Hematopoietic multipotent progenitor cell treated with erythropoietin and hydrocortisone succinate and interleukin-3 and kit ligand, for 6 days (in vitro differentiated cells): ENCODE data around the gene PIGT.

Experiments
- DNase-seq: peaks from one replicate; pipeline ENCODE4 v3.0.0-alpha.2; 2015

PIGT gene

GRCh38 chr20:45415822-45416637, at the start of gene PIGT:
Gene PIGT, plus strand, starts transcription at chr20:45416141. Its CDS starts 16 bp downstream, at chr20:45416157.
- peak; percentile 96 for DNase-seq

DNA sequence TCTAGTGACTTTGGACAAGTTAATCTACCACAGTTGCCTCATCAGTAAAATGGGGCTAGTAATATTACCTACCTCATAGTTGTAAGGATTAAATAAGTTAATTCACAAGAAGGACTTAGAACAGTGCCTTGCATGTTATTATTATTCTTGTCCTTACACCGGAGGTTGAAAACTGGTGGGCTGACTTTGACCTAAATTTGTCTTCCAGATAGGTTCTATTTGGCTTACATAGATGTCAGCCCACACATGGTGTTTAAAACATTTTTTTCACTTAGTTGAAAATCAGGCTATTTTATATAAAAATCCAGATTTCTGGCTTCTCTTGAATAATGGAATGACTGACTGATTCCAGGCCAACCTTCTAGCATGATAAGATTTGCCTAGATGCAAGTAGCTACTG, 49.7 kb upstream of the PIGT start:
- no peak for DNase-seq

DNA sequence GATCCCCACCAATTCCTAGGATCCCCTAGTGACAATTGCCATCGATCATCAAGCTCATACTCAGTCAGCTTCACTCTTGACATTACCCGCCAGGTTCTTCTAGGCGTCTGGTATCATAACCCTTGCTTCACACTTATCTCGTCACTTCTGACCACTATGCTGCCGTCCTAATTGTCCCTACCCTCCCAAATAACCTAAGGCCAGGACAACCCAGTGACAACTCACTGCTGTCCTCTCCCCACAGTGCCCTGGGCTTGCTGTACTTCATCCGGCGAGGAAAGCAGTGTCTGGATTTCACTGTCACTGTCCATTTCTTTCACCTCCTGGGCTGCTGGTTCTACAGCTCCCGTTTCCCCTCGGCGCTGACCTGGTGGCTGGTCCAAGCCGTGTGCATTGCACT, 49.3 kb upstream of the PIGT start:
- DNase-seq, result no peak

DNA sequence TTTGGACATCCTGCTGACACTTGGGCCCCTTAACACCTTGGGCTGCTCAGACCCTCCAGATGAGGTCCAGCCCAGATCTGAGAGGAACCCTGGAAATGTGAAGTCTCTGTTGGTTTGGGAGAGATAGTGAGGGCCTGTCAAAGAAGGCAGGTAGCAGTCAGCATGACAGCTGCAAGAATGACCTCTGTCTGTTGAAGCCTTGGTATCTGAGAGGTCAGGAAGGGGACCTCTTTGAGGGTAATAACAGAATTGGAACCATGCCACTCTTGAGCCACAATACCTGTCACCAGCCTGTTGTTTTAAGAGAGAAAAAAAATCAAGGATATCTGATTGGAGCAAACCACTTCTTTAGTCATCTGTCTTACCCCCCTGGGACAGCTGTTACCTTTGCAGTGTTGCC, 48.8 kb upstream of the PIGT start:
- no peak for DNase-seq

DNA sequence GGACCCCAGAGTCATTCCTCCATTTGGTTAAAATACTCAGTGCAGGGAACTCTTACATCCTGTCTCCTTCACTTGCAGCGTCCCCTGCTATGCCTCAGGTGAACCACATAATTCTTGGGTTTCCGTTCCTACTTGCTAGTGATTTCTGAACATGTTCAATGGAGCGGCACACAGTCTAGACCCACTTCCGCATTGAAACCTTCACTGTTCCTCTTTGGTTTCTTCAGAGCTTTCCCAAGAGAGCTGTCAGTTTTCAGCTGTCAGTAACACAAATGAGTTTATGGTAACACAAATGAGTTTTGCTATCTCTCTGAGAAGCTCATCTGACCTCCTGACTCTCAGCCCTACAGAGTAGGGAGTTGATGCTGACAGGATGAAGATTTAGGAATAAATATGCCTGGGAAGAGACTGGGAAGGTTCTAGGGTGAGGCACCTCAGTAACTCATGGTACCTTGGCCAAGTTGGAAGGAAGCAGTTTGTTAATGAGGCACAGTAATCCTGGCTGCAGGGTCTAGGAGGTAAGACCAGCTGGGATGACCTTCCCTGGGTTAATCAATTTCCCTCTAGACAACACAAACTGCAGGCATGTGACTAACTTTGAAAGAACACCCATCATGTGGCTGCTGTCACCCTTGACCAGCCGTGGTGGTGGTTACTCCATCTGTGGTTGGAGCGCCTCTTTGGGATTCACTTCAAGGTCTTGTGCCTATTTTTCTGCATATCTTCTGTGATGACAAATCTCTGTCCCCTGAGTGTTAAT, 47.5 kb upstream of the PIGT start:
- DNase-seq, result peak; percentile 19

GRCh38 chr20:45370571-45371160, 45.3 kb upstream of the PIGT start:
- DNase-seq, result no peak

DNA sequence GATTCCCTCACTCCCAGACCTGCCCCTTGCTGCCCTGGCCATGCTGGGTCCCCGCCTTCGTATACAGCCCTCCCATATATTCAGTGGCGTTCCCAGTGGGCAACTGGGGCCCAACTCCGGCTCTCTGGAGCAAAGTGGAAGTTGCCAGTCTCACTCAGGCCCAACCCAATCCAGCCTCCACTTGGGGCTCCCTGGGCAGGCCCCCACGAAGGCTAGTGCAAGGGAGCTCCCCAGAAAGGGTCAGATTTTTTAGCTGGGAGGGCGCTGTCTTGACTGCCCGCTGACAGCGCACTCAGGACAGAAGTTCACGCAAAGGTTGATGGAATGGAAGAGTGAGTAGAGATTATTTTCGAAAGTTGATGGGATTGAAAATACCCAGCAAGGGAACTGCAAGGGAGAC, 43.7 kb upstream of the PIGT start:
- DNase-seq, result no peak

DNA sequence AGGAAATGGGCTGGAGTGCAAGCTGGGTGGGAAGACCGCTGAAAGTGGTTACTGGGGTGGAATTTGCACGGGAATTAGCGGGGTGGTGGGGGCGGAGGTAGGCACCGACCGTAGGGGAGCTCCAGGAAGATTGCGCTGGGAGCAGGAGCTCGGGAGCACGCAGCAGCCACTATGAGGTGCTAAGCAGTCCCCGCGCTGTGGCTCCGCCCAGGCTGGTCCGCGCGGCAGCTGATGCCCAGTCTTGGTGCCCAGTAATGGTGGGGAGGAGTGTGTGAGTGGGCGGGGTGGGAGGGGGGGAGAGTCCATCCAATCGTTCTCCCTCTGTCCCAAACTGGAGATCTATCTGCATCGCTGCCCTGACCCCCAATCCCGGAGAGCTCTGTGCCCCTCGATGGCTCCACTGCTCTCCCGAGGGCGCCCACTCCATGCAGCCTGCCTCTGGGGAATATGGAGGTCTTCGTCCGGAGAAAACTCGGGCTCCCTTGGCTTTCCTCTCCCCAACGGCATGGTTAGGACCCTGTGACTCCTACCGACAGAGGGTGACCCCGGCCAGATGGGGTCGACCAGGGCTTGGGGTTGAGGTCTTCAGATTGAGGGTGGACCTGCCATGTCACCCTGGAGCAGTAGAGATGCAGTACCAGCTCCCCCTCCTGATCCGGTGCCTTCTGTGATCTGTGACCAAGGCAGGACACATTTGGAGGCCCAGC, 43.1 kb upstream of the PIGT start:
- peak; percentile 19 for DNase-seq

- peak; percentile 96 for DNase-seq
These were observed 42.4 kb upstream of the PIGT start for GRCh38 chr20:45373353-45374100.

DNA sequence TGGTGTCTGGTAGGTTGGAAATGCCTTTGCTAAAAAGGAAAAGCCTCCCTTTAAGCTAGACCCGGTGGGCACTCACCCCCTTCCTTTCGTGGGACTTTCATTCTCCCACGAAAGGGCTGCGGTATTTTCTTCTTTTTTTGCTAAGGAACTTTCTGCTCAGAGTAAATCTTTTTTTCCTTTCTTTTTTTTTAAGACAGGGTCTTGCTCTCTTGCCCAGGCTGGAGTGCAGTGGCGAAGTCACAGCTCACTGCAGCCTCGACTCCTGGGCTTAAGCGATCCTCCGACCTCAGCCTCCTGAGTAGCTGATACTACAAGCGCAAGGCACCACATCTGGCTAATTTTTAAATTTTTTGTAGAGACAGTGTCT, 41.9 kb upstream of the PIGT start:
- no peak for DNase-seq

- no peak for DNase-seq
These were observed 41.0 kb upstream of the PIGT start for GRCh38 chr20:45374966-45375365.

DNA sequence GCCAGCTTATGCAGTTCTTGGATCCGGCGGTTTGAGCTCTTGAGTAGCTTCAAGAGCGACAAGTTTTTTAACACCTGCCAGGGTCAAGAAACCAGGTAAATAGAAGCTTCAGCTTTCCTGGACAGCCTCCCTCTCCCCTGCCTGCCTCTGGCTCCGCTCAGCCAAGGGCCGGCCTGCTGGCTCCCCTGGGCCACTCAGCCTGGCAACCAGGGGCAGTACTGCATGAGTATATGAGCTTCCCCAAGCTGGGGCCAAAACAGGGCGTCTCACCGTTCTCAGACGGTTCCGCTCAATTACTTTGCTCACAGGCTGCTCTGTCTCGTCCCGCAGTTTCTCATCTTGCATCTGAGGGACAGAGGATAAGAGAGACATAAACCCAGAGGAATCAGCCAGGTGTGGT, 38.7 kb upstream of the PIGT start:
- DNase-seq, result no peak

DNA sequence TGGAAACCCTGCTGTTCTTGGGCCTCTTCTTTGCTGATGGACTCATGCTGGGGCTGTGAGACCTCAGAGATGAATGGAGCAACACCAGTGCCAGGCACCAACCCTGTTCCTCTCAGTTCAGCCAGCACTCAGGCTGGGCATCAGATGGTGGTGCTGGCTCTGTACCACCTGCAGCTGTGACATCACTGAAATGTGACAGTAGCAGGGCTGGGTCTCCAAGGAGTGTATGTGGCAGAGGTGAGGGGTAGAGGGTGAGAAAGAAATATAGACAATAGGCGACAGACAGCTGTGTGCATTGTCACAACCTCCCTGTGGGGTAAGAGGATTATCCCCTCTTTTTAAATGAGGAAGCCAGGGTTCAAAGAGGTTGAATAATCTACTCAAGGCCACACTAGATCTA, 37.8 kb upstream of the PIGT start, which contains the start of gene TP53TG5:
Gene TP53TG5, minus strand, starts transcription at position 135 of the 400 bp plus-strand sequence. Its CDS starts 89 bp downstream, at position 46.
- DNase-seq, result no peak

GRCh38 chr20:45387274-45387673, 28.7 kb upstream of the PIGT start:
- DNase-seq, result no peak

GRCh38 chr20:45390931-45391330, 25.0 kb upstream of the PIGT start:
- no peak for DNase-seq

DNA sequence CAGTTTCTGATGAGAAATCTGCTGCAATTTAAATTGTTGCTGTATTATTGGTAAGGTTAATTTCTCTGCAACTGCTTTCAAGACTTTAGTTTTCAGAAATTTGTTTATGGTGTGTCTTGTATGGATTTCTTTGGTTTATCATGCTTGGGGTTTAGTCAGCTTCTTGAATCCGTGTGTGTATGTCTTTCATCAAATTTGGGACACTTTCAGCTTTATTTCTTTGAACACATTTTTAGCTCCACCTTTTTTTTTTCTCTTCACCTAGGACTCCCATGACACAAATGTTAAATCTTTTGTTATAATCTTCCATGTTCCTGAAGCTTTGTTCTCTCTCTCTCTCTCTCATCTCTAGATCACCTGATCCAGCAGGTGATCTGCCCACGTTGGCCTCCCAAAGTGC, 24.4 kb upstream of the PIGT start:
- no peak for DNase-seq

DNA sequence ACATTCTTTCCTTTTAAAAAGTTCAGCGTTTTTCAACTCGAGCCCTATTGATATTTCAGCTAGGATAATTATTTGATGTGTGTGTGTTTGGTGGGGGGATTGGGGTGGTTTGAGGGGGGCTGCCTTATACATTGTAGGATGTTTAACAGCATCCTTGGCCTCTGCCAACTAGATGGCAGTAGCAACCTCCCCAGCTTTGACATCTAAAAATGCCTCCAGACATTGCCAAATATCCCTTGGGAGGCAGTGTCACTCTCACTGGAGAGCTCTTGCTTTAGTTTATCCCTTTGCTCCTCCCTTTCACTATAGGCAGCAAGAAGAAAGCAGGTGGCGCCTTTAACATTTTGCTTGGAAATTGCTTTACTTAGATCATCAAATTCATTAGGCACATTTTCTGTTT, 23.2 kb upstream of the PIGT start:
- no peak for DNase-seq

DNA sequence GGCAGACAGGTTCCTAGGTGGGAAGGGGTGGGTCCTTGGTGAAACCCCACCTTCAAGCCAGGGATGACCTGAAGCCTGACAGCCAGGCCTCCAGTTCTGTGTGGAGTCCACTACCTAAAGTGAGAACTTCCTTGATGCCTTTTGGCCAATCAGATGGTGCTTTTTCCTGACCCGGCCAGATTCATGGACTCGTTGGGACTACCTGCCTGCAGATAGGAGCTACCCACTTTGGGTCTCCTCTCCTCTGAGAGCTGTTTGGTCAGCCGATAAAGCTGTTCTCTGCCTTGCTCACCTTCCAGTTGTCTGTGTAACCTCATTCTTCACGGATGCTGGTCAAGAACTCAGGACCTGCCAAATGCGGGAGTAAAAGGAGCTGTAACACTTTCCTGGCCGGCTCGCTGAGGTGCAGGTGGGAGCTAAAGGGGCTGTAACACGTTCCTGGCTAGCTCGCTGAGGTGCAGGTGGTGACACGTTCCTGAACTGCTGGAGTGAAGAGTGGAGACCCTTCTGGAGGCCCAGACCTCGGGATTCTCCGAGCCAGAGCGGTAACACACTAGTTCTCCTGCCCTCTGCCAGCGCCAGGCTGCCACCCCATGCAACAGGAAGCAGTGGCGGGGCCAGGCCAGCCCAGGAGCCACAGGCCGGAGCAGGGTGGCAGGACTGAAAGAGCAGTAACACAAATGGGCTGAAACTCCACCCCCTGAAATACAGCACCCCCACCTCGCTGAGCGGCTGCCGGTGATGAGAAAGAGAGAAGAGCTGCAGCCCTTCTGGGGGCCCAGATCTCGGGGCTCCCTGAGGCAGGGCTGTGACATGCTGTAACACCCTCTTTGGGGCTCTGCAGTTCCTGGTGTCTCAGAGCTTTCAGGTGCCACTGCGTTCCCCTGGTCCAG, 21.5 kb upstream of the PIGT start:
- DNase-seq, result no peak

GRCh38 chr20:45395114-45395415, 20.9 kb upstream of the PIGT start:
- no peak for DNase-seq

DNA sequence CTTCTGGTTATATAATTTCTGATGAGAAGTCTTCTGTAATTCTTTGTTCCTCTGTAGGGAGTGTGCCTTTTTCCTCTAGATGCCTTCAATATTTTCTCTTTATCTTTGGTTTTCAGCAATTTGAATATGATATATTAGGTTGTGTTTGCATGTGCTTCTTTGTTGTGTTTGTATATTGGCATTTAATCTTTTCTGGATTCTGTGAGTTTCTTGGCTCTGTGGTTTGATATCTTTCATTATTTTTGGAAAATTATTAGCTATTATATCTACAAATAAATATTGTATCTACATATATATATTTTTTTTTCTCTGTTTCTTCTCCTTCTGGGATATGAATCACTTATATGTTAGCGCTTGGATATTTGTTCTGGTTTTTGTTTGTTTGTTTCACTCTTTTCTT, 16.9 kb upstream of the PIGT start:
- DNase-seq, result no peak

DNA sequence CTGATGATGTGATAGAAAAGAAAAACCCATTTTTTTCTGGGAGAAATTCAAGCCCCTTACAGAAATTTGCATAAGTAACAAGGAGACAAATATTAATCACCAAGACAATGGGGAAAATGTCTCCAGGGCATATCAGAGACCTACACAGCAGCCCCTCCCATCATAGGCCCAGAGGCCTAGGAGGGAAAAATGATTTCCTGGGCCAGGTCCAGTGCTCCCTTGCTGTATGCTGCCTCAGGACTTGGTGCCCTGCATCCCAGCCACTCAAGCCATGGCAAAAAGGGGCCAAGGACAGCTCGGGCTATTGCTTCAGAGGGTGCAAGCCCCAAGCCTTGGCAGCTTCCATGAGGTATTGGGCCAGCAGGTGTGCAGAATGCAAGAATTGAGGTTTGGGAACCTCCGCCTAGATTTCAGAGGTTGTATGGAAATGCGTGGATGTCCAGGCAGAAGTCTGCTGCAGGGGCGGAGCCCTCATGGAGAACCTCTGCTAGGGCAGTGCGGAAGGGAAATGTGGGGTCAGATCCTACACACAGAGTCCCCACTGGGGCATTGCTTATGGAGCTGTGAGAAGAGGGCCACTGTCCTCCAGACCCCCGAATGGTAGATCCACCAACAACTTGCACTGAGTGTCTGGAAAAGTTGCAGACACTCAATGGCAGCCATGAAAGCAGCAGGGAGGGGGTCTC, 15.5 kb upstream of the PIGT start:
- DNase-seq, result no peak
